Liver (tissue), 9 donors: ENCODE measurements around the gene ZFYVE19. TPM values are rescaled to one million over a fixed set of nuclear protein-coding genes. Genes with fewer than 3 reads are reported as not detected.

ENCODE experiments used
- DNase-seq: peaks from one replicate; pipeline ENCODE4 v3.0.0-alpha.2; 2017; ENCODE audit warnings: low spot score
- H3K27ac ChIP-seq, 2 donors: one replicate each; pipeline ENCODE4 v1.7.0; 2013; ENCODE audit warnings: inconsistent platforms in 2 of 2, low read length in 2 of 2, control low read depth in 1 of 2, low read depth in 1 of 2, mild to moderate bottlenecking in 1 of 2
- H3K27me3 ChIP-seq, 4 donors: one replicate each; pipeline versions ENCODE4 v1.6.1 to v1.7.0; 2013; ENCODE audit warnings: low read length in 3 of 4, inconsistent platforms in 1 of 4, mild to moderate bottlenecking in 1 of 4, moderate library complexity in 1 of 4; ENCODE audit not compliant: control insufficient read depth in 4 of 4, insufficient read depth in 4 of 4
- H3K36me3 ChIP-seq, 4 donors: one replicate each; pipeline versions ENCODE4 v1.6.1 to v1.7.0; 2013; ENCODE audit warnings: low read length in 3 of 4, mild to moderate bottlenecking in 3 of 4, low read depth in 1 of 4, moderate library complexity in 1 of 4; ENCODE audit not compliant: control insufficient read depth in 4 of 4, insufficient read depth in 3 of 4
- H3K4me1 ChIP-seq, 4 donors: one replicate each; pipeline versions ENCODE4 v1.6.1 to v1.7.0; 2013; ENCODE audit warnings: low read length in 3 of 4, mild to moderate bottlenecking in 3 of 4, moderate library complexity in 1 of 4; ENCODE audit not compliant: control insufficient read depth in 4 of 4, insufficient read depth in 4 of 4
- H3K4me3 ChIP-seq, 3 donors: one replicate each; pipeline versions ENCODE4 v1.6.1 to v1.7.0; 2013; ENCODE audit warnings: low read length in 3 of 3, control low read depth in 1 of 3, low read depth in 1 of 3, mild to moderate bottlenecking in 1 of 3
- H3K9ac ChIP-seq, 2 donors: one replicate each; pipeline ENCODE4 v1.7.0; 2013; ENCODE audit warnings: low read length in 2 of 2, mild to moderate bottlenecking in 2 of 2, moderate library complexity in 2 of 2, control low read depth in 1 of 2, low read depth in 1 of 2
- H3K9me3 ChIP-seq, 4 donors: one replicate each; pipeline versions ENCODE4 v1.6.1 to v1.7.0; 2013; ENCODE audit warnings: low read length in 3 of 4; ENCODE audit not compliant: control insufficient read depth in 4 of 4
- CTCF ChIP-seq: fragments of 150-350 bp; IDR thresholded peaks from 2 replicates; pipeline ENCODE4 v1.5.1; 2017; ENCODE audit warnings: improper control_type of control experiment, low read depth, low read length; ENCODE audit not compliant: missing input control
- EGR1 ChIP-seq, 2 donors: IDR thresholded peaks; 2 replicates each; pipeline ENCODE4 v1.6.1; 2016 to 2018; ENCODE audit warnings: antibody characterized with exemption in 2 of 2, low read depth in 2 of 2
- FOXA1 ChIP-seq: IDR thresholded peaks from 2 replicates; pipeline ENCODE4 v1.6.1; 2016; ENCODE audit warnings: antibody characterized with exemption
- FOXA2 ChIP-seq: IDR thresholded peaks from 2 replicates; pipeline ENCODE4 v1.6.1; 2016; ENCODE audit warnings: antibody characterized with exemption
- HNF4A ChIP-seq, 2 donors: conservative IDR thresholded peaks; 2 replicates each; pipeline ENCODE4 v1.6.1; 2016; ENCODE audit warnings: antibody characterized with exemption in 2 of 2, mild to moderate bottlenecking in 2 of 2
- JUND ChIP-seq, 2 donors: IDR thresholded peaks; 2 replicates each; pipeline ENCODE4 v1.6.1; 2016; ENCODE audit warnings: antibody characterized with exemption in 2 of 2
- MAX ChIP-seq: IDR thresholded peaks from 2 replicates; pipeline ENCODE4 v1.6.1; 2016; ENCODE audit warnings: antibody characterized with exemption
- RAD21 ChIP-seq, 2 donors: IDR thresholded peaks; 2 replicates each; pipeline ENCODE4 v1.6.1; 2016; ENCODE audit warnings: antibody characterized with exemption in 2 of 2, mild to moderate bottlenecking in 2 of 2
- RXRA ChIP-seq, 2 donors: IDR thresholded peaks; 2 replicates each; pipeline ENCODE4 v1.6.1; 2017 to 2018; ENCODE audit warnings: antibody characterized with exemption in 2 of 2, mild to moderate bottlenecking in 1 of 2
- SP1 ChIP-seq: IDR thresholded peaks from 2 replicates; pipeline ENCODE4 v1.6.1; 2018; ENCODE audit warnings: antibody characterized with exemption, mild to moderate bottlenecking
- TAF1 ChIP-seq: conservative IDR thresholded peaks from 2 replicates; pipeline ENCODE4 v1.6.1; 2016; ENCODE audit warnings: antibody characterized with exemption, mild to moderate bottlenecking
- YY1 ChIP-seq: IDR thresholded peaks from 2 replicates; pipeline ENCODE4 v1.6.1; 2016; ENCODE audit warnings: antibody characterized with exemption, mild to moderate bottlenecking
- WGBS: extraction: QIAGEN DNeasy Blood & Tissue Kit; methylation state at CpG from one replicate; pipeline ENCODE4 v1.1.7; 2013; 5-methylcytosine and 5-hydroxymethylcytosine counted together
- polyA plus RNA-seq, 2 donors: library from polyadenylated mRNA; stranded (reverse) in 1 of 2; unstranded in 1 of 2; fragments of 200-250 nt in 1 of 2; fragments of >200 nt in 1 of 2; fragmentation: Nextera tagmentation in 1 of 2; extraction: Ambion mirVana in 1 of 2; gene quantifications; one replicate each; pipeline versions ENCODE4 v1.2.1 to v1.2.3, GENCODE V29; 2013 to 2015
- total RNA-seq, 2 donors: library from RNA; depleted of rRNA; stranded (reverse); fragments of >200 nt; gene quantifications; one replicate each; pipeline ENCODE4 v1.2.3, GENCODE V29; 2014
- TF ChIP-seq, protein P1 (sequence below): IDR thresholded peaks from 2 replicates; pipeline ENCODE4 v1.6.1; 2016; ENCODE audit warnings: antibody characterized with exemption, mild to moderate bottlenecking
- TF ChIP-seq, protein P2 (sequence below): IDR thresholded peaks from 2 replicates; pipeline ENCODE4 v1.6.1; 2016; ENCODE audit warnings: antibody characterized with exemption
- TF ChIP-seq, protein P3 (sequence below): IDR thresholded peaks from 2 replicates; pipeline ENCODE4 v1.6.1; 2016; ENCODE audit warnings: antibody characterized with exemption
- donor health status: healthy.
- donor health status: healthy.
- donor health status: healthy.
- donor health status: healthy.
- donor health status: healthy.

The ZFYVE19 gene
- total and polyA plus RNA-seq, 4 donors, result 10.4 to 41.2 (median 19.7) TPM

GRCh38 chr15:40812721-40813425 is 6.0 kb downstream of the ZFYVE19 start:
- no peak for TF ChIP-seq JUND (IDR thresholded peaks at IDR 0.05)
- TF ChIP-seq SP1, result no peak
- TF ChIP-seq FOXA1, result no peak
- TF ChIP-seq, protein P1, sequence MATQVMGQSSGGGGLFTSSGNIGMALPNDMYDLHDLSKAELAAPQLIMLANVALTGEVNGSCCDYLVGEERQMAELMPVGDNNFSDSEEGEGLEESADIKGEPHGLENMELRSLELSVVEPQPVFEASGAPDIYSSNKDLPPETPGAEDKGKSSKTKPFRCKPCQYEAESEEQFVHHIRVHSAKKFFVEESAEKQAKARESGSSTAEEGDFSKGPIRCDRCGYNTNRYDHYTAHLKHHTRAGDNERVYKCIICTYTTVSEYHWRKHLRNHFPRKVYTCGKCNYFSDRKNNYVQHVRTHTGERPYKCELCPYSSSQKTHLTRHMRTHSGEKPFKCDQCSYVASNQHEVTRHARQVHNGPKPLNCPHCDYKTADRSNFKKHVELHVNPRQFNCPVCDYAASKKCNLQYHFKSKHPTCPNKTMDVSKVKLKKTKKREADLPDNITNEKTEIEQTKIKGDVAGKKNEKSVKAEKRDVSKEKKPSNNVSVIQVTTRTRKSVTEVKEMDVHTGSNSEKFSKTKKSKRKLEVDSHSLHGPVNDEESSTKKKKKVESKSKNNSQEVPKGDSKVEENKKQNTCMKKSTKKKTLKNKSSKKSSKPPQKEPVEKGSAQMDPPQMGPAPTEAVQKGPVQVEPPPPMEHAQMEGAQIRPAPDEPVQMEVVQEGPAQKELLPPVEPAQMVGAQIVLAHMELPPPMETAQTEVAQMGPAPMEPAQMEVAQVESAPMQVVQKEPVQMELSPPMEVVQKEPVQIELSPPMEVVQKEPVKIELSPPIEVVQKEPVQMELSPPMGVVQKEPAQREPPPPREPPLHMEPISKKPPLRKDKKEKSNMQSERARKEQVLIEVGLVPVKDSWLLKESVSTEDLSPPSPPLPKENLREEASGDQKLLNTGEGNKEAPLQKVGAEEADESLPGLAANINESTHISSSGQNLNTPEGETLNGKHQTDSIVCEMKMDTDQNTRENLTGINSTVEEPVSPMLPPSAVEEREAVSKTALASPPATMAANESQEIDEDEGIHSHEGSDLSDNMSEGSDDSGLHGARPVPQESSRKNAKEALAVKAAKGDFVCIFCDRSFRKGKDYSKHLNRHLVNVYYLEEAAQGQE, result no peak
- TF ChIP-seq CTCF, result no peak
- TF ChIP-seq RXRA (IDR thresholded peaks at IDR 0.05), result no peak
- TF ChIP-seq EGR1 (IDR thresholded peaks at IDR 0.05; ENCODE audit: low read depth in 2 of 2), result no peak
- TF ChIP-seq, protein P2, sequence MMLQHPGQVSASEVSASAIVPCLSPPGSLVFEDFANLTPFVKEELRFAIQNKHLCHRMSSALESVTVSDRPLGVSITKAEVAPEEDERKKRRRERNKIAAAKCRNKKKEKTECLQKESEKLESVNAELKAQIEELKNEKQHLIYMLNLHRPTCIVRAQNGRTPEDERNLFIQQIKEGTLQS, result no peak
- TF ChIP-seq YY1, result no peak
- TF ChIP-seq TAF1, result no peak
- TF ChIP-seq HNF4A (conservative IDR thresholded peaks at IDR 0.05), result no peak
- TF ChIP-seq FOXA2, result no peak
- Histone ChIP-seq H3K27me3 (no peaks in the 10 kb centered on the region), H3K36me3 (peaks cover 6 to 27% (median 23%) of the 10 kb centered on the region in 4 donors), H3K27ac (no peak overlapping the region), H3K9ac (no peak overlapping the region), H3K4me3 (no peak overlapping the region), H3K9me3 (no peaks in the 10 kb centered on the region), H3K4me1 (peaks cover 0 to 22% (median 18%) of the 10 kb centered on the region in 4 donors)
- no peak for DNase-seq
- 95% methylated on average over 12 of the region's 12 CpGs for WGBS

DNA sequence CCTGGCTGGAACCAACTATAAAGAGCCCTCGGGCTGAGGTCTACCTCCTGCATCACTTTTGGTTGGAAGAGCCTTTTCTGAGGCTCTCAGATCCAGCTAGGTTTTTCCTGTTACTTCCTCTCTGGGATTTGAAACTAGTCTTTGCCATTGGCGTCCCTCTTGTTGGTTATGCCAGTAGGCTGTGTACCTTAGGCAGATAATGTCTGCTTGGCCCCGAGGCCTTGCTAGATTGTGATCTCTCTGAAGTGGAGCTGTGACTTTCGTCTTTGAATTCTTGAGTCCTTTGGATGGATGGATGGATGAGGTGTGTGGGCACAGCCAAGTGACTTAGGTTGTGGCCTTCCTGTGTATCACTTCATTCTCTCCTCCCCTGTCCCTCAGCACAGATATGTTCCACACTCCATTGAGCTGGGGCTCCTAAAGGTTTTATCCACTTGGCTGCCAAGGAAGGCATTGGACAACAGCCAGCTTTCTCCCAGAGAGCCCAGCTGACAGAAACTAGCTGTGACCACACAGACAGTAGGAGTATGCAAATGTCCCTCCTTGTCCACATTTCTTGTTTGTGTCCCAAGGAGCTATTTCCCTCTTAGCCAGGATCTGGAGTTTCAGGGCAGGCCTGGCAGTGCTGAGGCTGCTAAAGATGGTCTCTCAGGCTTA is 8.3 kb downstream of the ZFYVE19 start:
- Histone ChIP-seq H3K9me3 (no peaks in the 10 kb centered on the region), H3K4me3 (no peak overlapping the region), H3K27me3 (no peaks in the 10 kb centered on the region), H3K9ac (no peak overlapping the region), H3K27ac (no peak overlapping the region), H3K4me1 (no peaks in the 10 kb centered on the region), H3K36me3 (peaks cover 6 to 27% (median 23%) of the 10 kb centered on the region in 4 donors)
- no peak for DNase-seq
- 89% methylated on average over 4 of the region's 4 CpGs for WGBS
- TF ChIP-seq RAD21 (IDR thresholded peaks at IDR 0.05) (no peak), EGR1 (IDR thresholded peaks at IDR 0.05; ENCODE audit: low read depth in 2 of 2) (no peak), SP1 (no peak), MAX (no peak), FOXA1 (no peak), CTCF (no peak), JUND (IDR thresholded peaks at IDR 0.05) (no peak)
- TF ChIP-seq, protein P1, result no peak
- TF ChIP-seq, protein P3, sequence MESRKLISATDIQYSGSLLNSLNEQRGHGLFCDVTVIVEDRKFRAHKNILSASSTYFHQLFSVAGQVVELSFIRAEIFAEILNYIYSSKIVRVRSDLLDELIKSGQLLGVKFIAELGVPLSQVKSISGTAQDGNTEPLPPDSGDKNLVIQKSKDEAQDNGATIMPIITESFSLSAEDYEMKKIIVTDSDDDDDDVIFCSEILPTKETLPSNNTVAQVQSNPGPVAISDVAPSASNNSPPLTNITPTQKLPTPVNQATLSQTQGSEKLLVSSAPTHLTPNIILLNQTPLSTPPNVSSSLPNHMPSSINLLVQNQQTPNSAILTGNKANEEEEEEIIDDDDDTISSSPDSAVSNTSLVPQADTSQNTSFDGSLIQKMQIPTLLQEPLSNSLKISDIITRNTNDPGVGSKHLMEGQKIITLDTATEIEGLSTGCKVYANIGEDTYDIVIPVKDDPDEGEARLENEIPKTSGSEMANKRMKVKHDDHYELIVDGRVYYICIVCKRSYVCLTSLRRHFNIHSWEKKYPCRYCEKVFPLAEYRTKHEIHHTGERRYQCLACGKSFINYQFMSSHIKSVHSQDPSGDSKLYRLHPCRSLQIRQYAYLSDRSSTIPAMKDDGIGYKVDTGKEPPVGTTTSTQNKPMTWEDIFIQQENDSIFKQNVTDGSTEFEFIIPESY, result no peak
